HEK293T (cell line): ENCODE data around the gene EHHADH.

ENCODE experiments used
- ARNT ChIP-seq: fragments of 450-650 bp; IDR thresholded peaks from 2 replicates; pipeline ENCODE4 v1.6.1; 2017; ENCODE audit warnings: mild to moderate bottlenecking
- CTBP1 ChIP-seq: fragments of 450-650 bp; IDR thresholded peaks from 2 replicates; pipeline ENCODE4 v1.6.1; 2016; ENCODE audit warnings: borderline replicate concordance
- FOXK2 ChIP-seq: fragments of 450-650 bp; IDR thresholded peaks from 2 replicates; pipeline ENCODE4 v1.6.1; 2016; ENCODE audit warnings: mild to moderate bottlenecking
- FOXM1 ChIP-seq: fragments of 450-650 bp; IDR thresholded peaks from 2 replicates; pipeline ENCODE4 v1.6.1; 2017; ENCODE audit warnings: mild to moderate bottlenecking, borderline replicate concordance
- HDGF ChIP-seq: fragments of 450-650 bp; IDR thresholded peaks from 2 replicates; pipeline ENCODE4 v1.6.1; 2017; ENCODE audit warnings: antibody characterized with exemption, borderline replicate concordance
- NFRKB ChIP-seq: fragments of 450-650 bp; IDR thresholded peaks from 2 replicates; pipeline ENCODE4 v1.6.1; 2016; ENCODE audit warnings: mild to moderate bottlenecking, moderate library complexity
- PKNOX1 ChIP-seq: fragments of 450-650 bp; IDR thresholded peaks from 2 replicates; pipeline ENCODE4 v1.6.1; 2016
- SP1 ChIP-seq: fragments of 450-650 bp; IDR thresholded peaks from 2 replicates; pipeline ENCODE4 v1.6.1; 2017
- ZNF384 ChIP-seq: fragments of 450-650 bp; IDR thresholded peaks from 2 replicates; pipeline ENCODE4 v1.6.1; 2016

DNA sequence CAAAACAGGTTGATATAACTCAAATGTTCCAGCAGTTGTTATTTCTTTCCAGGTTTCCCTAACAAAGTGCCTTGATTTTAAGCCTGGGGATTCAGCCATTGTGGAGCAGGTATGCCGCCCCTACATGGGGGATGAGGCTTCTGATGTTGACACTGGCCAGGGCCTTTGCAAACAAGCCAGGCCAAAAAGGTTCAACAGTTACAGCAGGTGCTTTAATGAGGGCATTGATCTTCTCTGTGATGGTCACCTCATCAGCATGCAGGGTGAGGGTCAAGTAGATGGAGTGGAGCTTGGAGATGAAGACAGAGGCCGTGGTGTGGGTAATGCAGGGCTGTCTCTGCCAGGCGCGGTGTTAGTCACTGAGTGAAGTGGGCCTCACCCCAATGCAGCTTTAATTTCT, 22.6 kb upstream of the EHHADH start:
- TF ChIP-seq SP1: no peak
- TF ChIP-seq HDGF: no peak
- TF ChIP-seq FOXM1: no peak
- no peak for TF ChIP-seq ARNT
- no peak for TF ChIP-seq PKNOX1
- no peak for TF ChIP-seq ZNF384
- TF ChIP-seq CTBP1: no peak
- TF ChIP-seq FOXK2: no peak
- no peak for TF ChIP-seq NFRKB
